Calu3 (cell line): ENCODE data around the gene CCDC148. TPM values are rescaled to one million over a fixed set of nuclear protein-coding genes. Genes with fewer than 3 reads are reported as not detected.

Experiments used
- BruUV-seq: library from RNA; stranded (reverse); fragments of 400-500 nt; replicated peaks from 2 replicates; lab custom pipeline; 2021; lab: Mats Ljungman, UMichigan
- CTCF ChIA-PET: fragments of 300-600 bp; sonication (Branson Sonifier 250); formaldehyde crosslinking; loops from one replicate; lab custom pipeline; 2022; ENCODE audit warnings: antibody characterized with exemption; lab: Charles Lee
- DNase-seq: peaks from one replicate; pipeline ENCODE4 v3.0.0; 2022
- H3K27ac Mint-ChIP-seq: one replicate; pipeline ENCODE4 v1.8.0; 2022; ENCODE audit warnings: mixed read lengths; ENCODE audit not compliant: unreplicated experiment
- H3K27me3 Mint-ChIP-seq: one replicate; pipeline ENCODE4 v1.8.0; 2022; ENCODE audit warnings: mixed read lengths; ENCODE audit not compliant: unreplicated experiment
- H3K36me3 Mint-ChIP-seq: one replicate; pipeline ENCODE4 v1.8.0; 2022; ENCODE audit warnings: mild to moderate bottlenecking, moderate library complexity, mixed read lengths; ENCODE audit not compliant: insufficient read depth, unreplicated experiment
- H3K4me1 Mint-ChIP-seq: one replicate; pipeline ENCODE4 v1.8.0; 2022; ENCODE audit warnings: mild to moderate bottlenecking, low read depth, mixed read lengths; ENCODE audit not compliant: unreplicated experiment
- H3K4me3 Mint-ChIP-seq: one replicate; pipeline ENCODE4 v1.8.0; 2022; ENCODE audit warnings: mild to moderate bottlenecking, low read depth, moderate library complexity, mixed read lengths; ENCODE audit not compliant: unreplicated experiment
- H3K9me3 Mint-ChIP-seq: one replicate; pipeline ENCODE4 v1.8.0; 2022; ENCODE audit warnings: low read depth, mixed read lengths; ENCODE audit not compliant: unreplicated experiment
- intact Hi-C: fragments of 100-400 bp; cut with micrococcal nuclease; formaldehyde crosslinking; loops from one replicate; pipeline ENCODE4 v1.10.0; 2022; ENCODE audit not compliant: unreplicated experiment
- total RNA-seq: library from RNA; stranded (reverse); gene quantifications from 2 replicates; pipeline ENCODE4 v1.2.3, GENCODE V29; 2022
- TF ChIP-seq, protein P1 (sequence below): fragments of 200-600 bp; IDR thresholded peaks from one replicate; pipeline ENCODE4 v1.8.0; 2022; ENCODE audit warnings: antibody characterized with exemption; ENCODE audit not compliant: unreplicated experiment

Gene CCDC148
- total RNA-seq, 1 experiment from 2014 or later: 5.1 TPM

DNA sequence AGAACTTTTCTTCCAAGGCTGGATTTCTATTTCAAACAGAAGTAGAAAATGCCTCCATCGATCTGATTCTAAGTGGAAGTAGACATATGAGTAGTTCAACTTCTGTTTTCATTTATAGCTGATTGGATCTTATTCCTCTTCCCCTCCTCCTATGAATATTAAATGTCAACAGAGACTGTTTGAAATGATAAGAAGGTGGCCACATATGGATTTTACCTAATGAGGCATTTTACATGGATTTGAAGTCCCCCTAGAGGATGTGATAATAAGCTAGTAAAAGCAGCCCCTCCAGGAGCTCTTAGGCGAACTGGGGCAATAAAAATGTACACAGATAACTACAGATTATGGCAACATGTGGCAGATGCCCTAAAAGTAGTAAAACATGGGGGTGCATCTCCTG is 283.8 kb downstream of the CCDC148 start:
- H3K4me1 Mint-ChIP-seq: peaks cover 7% of the 10 kb centered on the region
- TF ChIP-seq, protein P1, sequence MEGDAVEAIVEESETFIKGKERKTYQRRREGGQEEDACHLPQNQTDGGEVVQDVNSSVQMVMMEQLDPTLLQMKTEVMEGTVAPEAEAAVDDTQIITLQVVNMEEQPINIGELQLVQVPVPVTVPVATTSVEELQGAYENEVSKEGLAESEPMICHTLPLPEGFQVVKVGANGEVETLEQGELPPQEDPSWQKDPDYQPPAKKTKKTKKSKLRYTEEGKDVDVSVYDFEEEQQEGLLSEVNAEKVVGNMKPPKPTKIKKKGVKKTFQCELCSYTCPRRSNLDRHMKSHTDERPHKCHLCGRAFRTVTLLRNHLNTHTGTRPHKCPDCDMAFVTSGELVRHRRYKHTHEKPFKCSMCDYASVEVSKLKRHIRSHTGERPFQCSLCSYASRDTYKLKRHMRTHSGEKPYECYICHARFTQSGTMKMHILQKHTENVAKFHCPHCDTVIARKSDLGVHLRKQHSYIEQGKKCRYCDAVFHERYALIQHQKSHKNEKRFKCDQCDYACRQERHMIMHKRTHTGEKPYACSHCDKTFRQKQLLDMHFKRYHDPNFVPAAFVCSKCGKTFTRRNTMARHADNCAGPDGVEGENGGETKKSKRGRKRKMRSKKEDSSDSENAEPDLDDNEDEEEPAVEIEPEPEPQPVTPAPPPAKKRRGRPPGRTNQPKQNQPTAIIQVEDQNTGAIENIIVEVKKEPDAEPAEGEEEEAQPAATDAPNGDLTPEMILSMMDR: no peak
- H3K27me3 Mint-ChIP-seq: no peaks in the 10 kb centered on the region
- BruUV-seq: no TSS peak
- no peak overlapping the region for H3K27ac Mint-ChIP-seq
- no peaks in the 10 kb centered on the region for H3K9me3 Mint-ChIP-seq
- H3K4me3 Mint-ChIP-seq: no peak overlapping the region
- no peak for DNase-seq
- CTCF ChIA-PET: interaction anchor here (1.0 kb wide), 2 partner anchors 138 to 148 kb away, joined by 3 to 6 read pairs; no protein-coding TSS in a partner anchor
- H3K36me3 Mint-ChIP-seq: no peaks in the 10 kb centered on the region
- intact Hi-C loops: no loop called here

DNA sequence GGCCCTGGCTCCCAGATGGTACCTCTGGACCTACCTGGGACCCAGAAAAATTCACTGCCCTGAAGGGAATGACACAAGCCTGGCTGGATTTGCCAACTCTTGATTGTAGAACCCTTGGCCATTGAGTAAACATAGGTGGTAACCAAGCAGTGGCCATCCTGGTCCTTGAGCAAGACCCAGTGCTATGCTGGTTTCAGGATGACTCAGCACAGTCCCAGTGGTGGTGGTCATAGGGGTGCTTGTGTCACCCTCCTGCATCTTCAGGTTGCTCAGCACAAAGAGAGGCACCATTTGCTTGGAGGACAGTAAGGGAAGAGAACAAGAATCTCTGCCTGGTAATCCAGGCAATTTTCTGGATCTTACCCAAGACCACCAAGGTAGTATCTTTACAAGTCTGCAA is 302.0 kb downstream of the CCDC148 start:
- H3K27me3 Mint-ChIP-seq: no peaks in the 10 kb centered on the region
- H3K4me1 Mint-ChIP-seq: peaks cover 13% of the 10 kb centered on the region
- intact Hi-C loops: no loop called here
- DNase-seq: no peak
- TF ChIP-seq, protein P1: no peak
- no peaks in the 10 kb centered on the region for H3K36me3 Mint-ChIP-seq
- H3K9me3 Mint-ChIP-seq: no peaks in the 10 kb centered on the region
- CTCF ChIA-PET: no interaction called here
- H3K4me3 Mint-ChIP-seq: no peak overlapping the region
- H3K27ac Mint-ChIP-seq: no peak overlapping the region
- no TSS peak for BruUV-seq

DNA sequence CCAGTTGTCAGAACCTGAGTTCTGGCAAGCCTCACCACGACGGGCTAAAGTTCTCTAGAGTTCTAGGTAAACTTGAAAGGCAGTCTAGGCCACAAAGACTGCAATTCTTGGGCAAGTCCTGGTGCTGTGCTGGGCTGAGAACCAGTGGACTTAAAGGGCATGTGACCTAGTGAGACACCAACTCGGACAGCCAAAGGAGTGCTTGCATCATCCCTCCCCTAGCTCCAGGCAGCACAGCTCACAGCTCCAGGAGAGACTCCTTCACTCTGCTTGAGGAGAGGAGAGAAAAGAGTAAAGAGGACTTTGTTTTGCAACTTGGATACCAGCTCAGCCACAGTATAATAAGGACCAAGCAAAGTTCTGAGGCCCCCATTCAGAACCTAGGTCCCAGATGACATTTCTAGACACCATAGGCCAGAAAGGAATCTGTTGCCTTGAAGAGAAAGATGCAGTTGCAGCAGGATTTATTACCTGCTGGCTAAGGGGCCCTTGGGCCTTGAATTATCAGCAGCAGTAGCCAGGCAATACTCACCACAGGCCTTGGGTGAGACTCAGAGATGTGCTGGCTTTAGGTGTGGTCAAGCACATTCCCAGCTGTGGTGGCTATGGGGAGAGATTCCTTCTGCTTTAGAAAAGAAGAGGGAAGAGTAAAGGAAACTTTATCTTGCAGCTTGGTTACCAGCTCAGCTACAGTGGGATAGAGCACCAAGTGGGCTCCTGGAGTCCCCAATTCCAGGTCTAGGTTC is 303.1 kb downstream of the CCDC148 start:
- DNase-seq: no peak
- Mint-ChIP-seq H3K27me3 (no peaks in the 10 kb centered on the region), H3K27ac (no peak overlapping the region), H3K4me1 (peaks cover 13% of the 10 kb centered on the region), H3K4me3 (no peak overlapping the region), H3K36me3 (no peaks in the 10 kb centered on the region), H3K9me3 (no peaks in the 10 kb centered on the region)
- CTCF ChIA-PET: no interaction called here
- BruUV-seq: no TSS peak
- TF ChIP-seq, protein P1: no peak
- intact Hi-C loops: no loop called here

DNA sequence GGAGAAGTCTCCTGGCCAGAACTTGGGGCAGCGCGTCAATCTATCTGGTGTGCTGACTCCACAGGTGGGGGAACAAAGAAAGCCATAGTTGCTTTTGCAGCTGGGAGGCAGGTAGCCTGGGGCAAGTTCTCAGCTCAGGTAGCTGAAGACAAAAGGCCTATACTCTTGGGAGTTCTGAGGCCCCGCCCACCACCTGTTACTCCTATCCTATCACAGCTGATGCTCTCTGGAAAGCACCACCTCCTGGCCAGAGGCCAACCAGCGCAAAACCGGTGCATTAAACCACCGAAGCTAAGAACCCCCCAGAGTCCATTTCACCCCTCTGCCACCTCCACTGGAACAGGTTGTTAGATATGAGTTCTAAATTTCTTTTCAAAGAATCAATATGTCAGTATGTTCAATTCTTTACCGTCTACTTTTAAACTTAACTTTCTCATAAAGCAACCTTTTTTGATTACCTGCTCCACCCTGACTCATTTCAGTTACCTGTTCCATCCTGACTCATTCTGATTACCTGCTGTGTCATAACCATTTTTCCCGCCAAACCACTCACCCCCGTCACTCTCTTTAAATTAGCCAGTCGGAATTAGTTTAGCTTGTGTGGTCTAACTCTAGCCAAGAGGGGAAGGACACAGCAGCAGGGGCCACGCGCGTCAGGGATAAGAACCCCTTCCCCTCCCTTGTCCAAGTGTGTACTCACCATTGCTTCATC is 311.5 kb downstream of the CCDC148 start:
- Mint-ChIP-seq H3K9me3 (peaks cover 6% of the 10 kb centered on the region), H3K4me3 (no peak overlapping the region), H3K27me3 (no peaks in the 10 kb centered on the region), H3K4me1 (peaks cover 26% of the 10 kb centered on the region), H3K36me3 (no peaks in the 10 kb centered on the region), H3K27ac (peak overlapping the region; percentile 19)
- BruUV-seq: no TSS peak
- TF ChIP-seq, protein P1: no peak
- CTCF ChIA-PET: no interaction called here
- intact Hi-C loops: no loop called here
- no peak for DNase-seq
